Neural progenitor cell (in vitro differentiated cells): Measurements from ENCODE around the gene PIM2. TPM values are rescaled to one million over a fixed set of nuclear protein-coding genes. Genes with fewer than 3 reads are reported as not detected.
A peak's percentile ranks its signal among the peaks of the same experiment; 100 is the strongest.

Experiments used
- DNase-seq: peaks from one replicate; pipeline ENCODE4 v3.0.0-alpha.2; 2016; ENCODE audit warnings: low spot score
- H2AFZ ChIP-seq: fragments of 200-600 bp; sonication (generic); replicated peaks from 2 replicates; pipeline ENCODE4 v1.6.1; 2016; ENCODE audit warnings: antibody characterized with exemption
- H3F3A ChIP-seq: fragments of 200-600 bp; sonication (generic); 2 replicates; pipeline ENCODE4 v1.6.1; 2016; ENCODE audit warnings: antibody characterized with exemption, low read depth
- H3K27ac ChIP-seq: fragments of 200-600 bp; sonication (generic); 2 replicates; pipeline ENCODE4 v1.5.1; 2016; ENCODE audit warnings: mild to moderate bottlenecking
- H3K27me3 ChIP-seq: fragments of 200-600 bp; sonication (generic); 2 replicates; pipeline ENCODE4 v1.6.1; 2016; ENCODE audit warnings: mild to moderate bottlenecking, moderate library complexity
- H3K36me3 ChIP-seq: fragments of 200-600 bp; sonication (generic); 2 replicates; pipeline ENCODE4 v1.5.1; 2016
- H3K4me1 ChIP-seq: fragments of 200-600 bp; sonication (generic); 2 replicates; pipeline ENCODE4 v1.6.1; 2016; ENCODE audit warnings: mixed run types
- H3K4me2 ChIP-seq: fragments of 200-600 bp; sonication (generic); 2 replicates; pipeline ENCODE4 v1.6.1; 2016
- H3K4me3 ChIP-seq: fragments of 200-600 bp; sonication (generic); 2 replicates; pipeline ENCODE4 v1.5.1; 2016
- H3K79me2 ChIP-seq: fragments of 200-600 bp; sonication (generic); 2 replicates; pipeline ENCODE4 v1.6.1; 2016; ENCODE audit warnings: low read depth
- H3K9ac ChIP-seq: fragments of 200-600 bp; sonication (generic); 2 replicates; pipeline ENCODE4 v1.6.1; 2016
- H3K9me3 ChIP-seq: fragments of 200-600 bp; sonication (generic); 2 replicates; pipeline ENCODE4 v1.5.1; 2016; ENCODE audit warnings: low read depth
- H4K20me1 ChIP-seq: fragments of 200-600 bp; sonication (generic); 2 replicates; pipeline ENCODE4 v1.6.1; 2016; ENCODE audit warnings: low read depth
- H3K27ac Mint-ChIP-seq: 3 replicates; pipeline ENCODE4 v1.8.0; 2021; ENCODE audit warnings: mixed read lengths
- H3K27me3 Mint-ChIP-seq: 2 replicates; pipeline ENCODE4 v1.8.0; 2022; ENCODE audit warnings: low read depth, mild to moderate bottlenecking, inconsistent platforms, moderate library complexity, mixed read lengths; ENCODE audit not compliant: insufficient read depth
- H3K36me3 Mint-ChIP-seq: 3 replicates; pipeline ENCODE4 v1.8.0; 2021; ENCODE audit warnings: mixed read lengths
- H3K4me1 Mint-ChIP-seq: 3 replicates; pipeline ENCODE4 v1.8.0; 2021; ENCODE audit warnings: mixed read lengths
- H3K4me3 Mint-ChIP-seq: 3 replicates; pipeline ENCODE4 v1.8.0; 2021; ENCODE audit warnings: mild to moderate bottlenecking, moderate library complexity, mixed read lengths
- H3K9me3 Mint-ChIP-seq: 3 replicates; pipeline ENCODE4 v1.8.0; 2020; ENCODE audit warnings: mixed read lengths
- CTCF ChIP-seq: fragments of 200-600 bp; sonication (generic); IDR thresholded peaks from 2 replicates; pipeline ENCODE4 v1.5.1; 2017; ENCODE audit warnings: antibody characterized with exemption, mild to moderate bottlenecking
- EZH2 ChIP-seq: fragments of 200-600 bp; sonication (generic); IDR thresholded peaks from 2 replicates; pipeline ENCODE4 v1.6.1; 2017; ENCODE audit warnings: antibody characterized with exemption, mild to moderate bottlenecking, moderate library complexity
- EZH2phosphoT487 ChIP-seq: fragments of 200-600 bp; sonication (generic); IDR thresholded peaks from 2 replicates; pipeline ENCODE4 v1.6.1; 2017; ENCODE audit warnings: antibody characterized with exemption
- total RNA-seq: library from RNA; depleted of rRNA; stranded (reverse); fragments of >200 nt; gene quantifications from 2 replicates; pipeline ENCODE4 v1.2.3, GENCODE V29; 2015; ENCODE audit warnings: low replicate concordance

The PIM2 gene
- total RNA-seq, 1 donor from 2014 or later = 14.7 TPM

- Histone ChIP-seq H3F3A (no peaks in the 10 kb centered on the region), H2AFZ (no peak overlapping the region), H3K27me3 (no peaks in the 10 kb centered on the region), H3K36me3 (no peaks in the 10 kb centered on the region), H3K4me3 (no peak overlapping the region), H4K20me1 (no peaks in the 10 kb centered on the region), H3K4me2 (no peak overlapping the region), H3K9ac (no peak overlapping the region), H3K4me1 (no peaks in the 10 kb centered on the region), H3K27ac (no peak overlapping the region), H3K9me3 (no peaks in the 10 kb centered on the region), H3K79me2 (no peaks in the 10 kb centered on the region)
- no peak overlapping the region for H3K27ac Mint-ChIP-seq
- H3K27me3 Mint-ChIP-seq = peaks cover 11% of the 10 kb centered on the region
- peaks cover 6% of the 10 kb centered on the region for H3K4me1 Mint-ChIP-seq
- TF ChIP-seq EZH2phosphoT487 (no peak), EZH2 (no peak), CTCF (no peak)
- H3K9me3 Mint-ChIP-seq = peaks cover 16% of the 10 kb centered on the region
- DNase-seq = no peak
- H3K4me3 Mint-ChIP-seq = no peak overlapping the region
- no peaks in the 10 kb centered on the region for H3K36me3 Mint-ChIP-seq
Measured at GRCh38 chrX:48965959-48966358, 47.1 kb upstream of the PIM2 start.

- peaks cover 21% of the 10 kb centered on the region for H3K9me3 Mint-ChIP-seq
- no peak for DNase-seq
- Histone ChIP-seq H3K27ac (no peak overlapping the region), H2AFZ (no peak overlapping the region), H4K20me1 (peaks cover 2% of the 10 kb centered on the region), H3K9me3 (no peaks in the 10 kb centered on the region), H3K9ac (no peak overlapping the region), H3K36me3 (no peaks in the 10 kb centered on the region), H3K4me3 (no peak overlapping the region), H3K4me2 (peak overlapping the region; percentile 6), H3K27me3 (no peaks in the 10 kb centered on the region), H3F3A (peaks cover 6% of the 10 kb centered on the region), H3K79me2 (peaks cover 5% of the 10 kb centered on the region), H3K4me1 (no peaks in the 10 kb centered on the region)
- H3K36me3 Mint-ChIP-seq = no peaks in the 10 kb centered on the region
- H3K27me3 Mint-ChIP-seq = peaks cover 7% of the 10 kb centered on the region
- H3K27ac Mint-ChIP-seq = no peak overlapping the region
- peak overlapping the region; percentile 38 for H3K4me3 Mint-ChIP-seq
- H3K4me1 Mint-ChIP-seq = peaks cover 6% of the 10 kb centered on the region
- no peak for TF ChIP-seq CTCF
- no peak for TF ChIP-seq EZH2
Measured at GRCh38 chrX:48961585-48962091, 42.8 kb upstream of the PIM2 start.

- H4K20me1 ChIP-seq = peaks cover 9% of the 10 kb centered on the region
- H3K4me3 Mint-ChIP-seq = peak overlapping the region; percentile 52
- no peak overlapping the region for H3K27ac Mint-ChIP-seq
- H3K27me3 ChIP-seq = no peaks in the 10 kb centered on the region
- no peaks in the 10 kb centered on the region for H3K4me1 ChIP-seq
- H3K36me3 ChIP-seq = no peaks in the 10 kb centered on the region
- peaks cover 24% of the 10 kb centered on the region for H3K9me3 Mint-ChIP-seq
- H3K36me3 Mint-ChIP-seq = no peaks in the 10 kb centered on the region
- no peak overlapping the region for H3K4me3 ChIP-seq
- H3K9ac ChIP-seq = no peak overlapping the region
- TF ChIP-seq EZH2phosphoT487 (no peak), EZH2 (no peak), CTCF (no peak)
- peaks cover 7% of the 10 kb centered on the region for H3K27me3 Mint-ChIP-seq
- no peak overlapping the region for H3K4me2 ChIP-seq
- no peak for DNase-seq
- H3K4me1 Mint-ChIP-seq = peaks cover 13% of the 10 kb centered on the region
- H3K27ac ChIP-seq = no peak overlapping the region
- H2AFZ ChIP-seq = no peak overlapping the region
- peaks cover 19% of the 10 kb centered on the region for H3K79me2 ChIP-seq
- no peaks in the 10 kb centered on the region for H3K9me3 ChIP-seq
- H3F3A ChIP-seq = peaks cover 6% of the 10 kb centered on the region
Measured at GRCh38 chrX:48960291-48960690, 41.5 kb upstream of the PIM2 start.
